Measurements from ENCODE around the gene PEX11B. TPM values are rescaled to one million over a fixed set of nuclear protein-coding genes. Genes with fewer than 3 reads are reported as not detected.

The PEX11B gene
- total and polyA plus RNA-seq, 12 donors: 17.7 to 26.3 (median 23.0) TPM

GRCh38 chr1:145918992-145919939 lies 749 bp upstream of the PEX11B start:
- no peaks in the 10 kb centered on the region for H3K27me3 ChIP-seq
- intact Hi-C loops (cut with DNase I): loop anchor here in 6 of 10 donors (5.0 to 10.0 kb wide), 5 partner anchors 38 to 82 kb away; partner anchors contain the start of genes LIX1L (in 5 of the 6), NUDT17 (in 3 of the 6) and PIAS3 (in 1 of the 6)
- peak overlapping the region; percentile 79 to 95 (median 90) for H3K27ac ChIP-seq
- DNase-seq (peak; percentile 49 to 57), ATAC-seq (peak; percentile 28 to 61 (median 38))
- H3K4me1 ChIP-seq: peaks cover 3 to 34% (median 26%) of the 10 kb centered on the region in 9 donors
- no peaks in the 10 kb centered on the region for H3K9me3 ChIP-seq
- peaks cover 0 to 56% (median 17%) of the 10 kb centered on the region in 9 donors for H3K36me3 ChIP-seq
- H3K4me3 ChIP-seq: peak overlapping the region; percentile 73 to 99 (median 90)
- WGBS, 2 donors: 6 to 7% methylated on average over 33 of the region's 33 CpGs
- no peak for TF ChIP-seq CTCF (IDR thresholded peaks at IDR 0.05)

DNA sequence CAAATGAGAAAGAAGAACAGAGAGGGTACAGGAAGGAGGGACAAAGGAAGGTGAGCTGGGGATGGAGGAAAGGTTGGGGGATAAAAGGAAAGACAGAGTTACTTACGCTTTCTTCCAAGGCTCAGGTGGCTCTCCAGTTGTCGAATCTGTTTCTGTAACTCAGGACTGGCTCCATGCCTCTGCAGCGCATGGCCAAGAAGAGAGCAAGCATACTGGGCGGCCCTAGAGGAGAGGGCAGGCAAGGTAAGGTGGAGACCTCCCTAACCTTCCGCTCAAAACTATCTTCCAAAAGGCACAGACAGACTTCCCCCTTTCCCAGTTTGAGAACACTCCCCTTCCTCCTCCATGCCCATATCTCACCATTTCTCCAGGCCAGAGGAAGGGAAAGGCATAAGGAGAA lies 922 bp downstream of the PEX11B start:
- WGBS, 2 donors: 76 to 78% methylated on average over 5 of the region's 5 CpGs
- no peaks in the 10 kb centered on the region for H3K9me3 ChIP-seq
- intact Hi-C loops (cut with DNase I): loop anchor here in 6 of 10 donors (5.0 to 10.0 kb wide), 5 partner anchors 40 to 80 kb away; partner anchors contain the start of genes LIX1L (in 5 of the 6), NUDT17 (in 3 of the 6) and PIAS3 (in 1 of the 6)
- ATAC-seq (no peak), DNase-seq (no peak)
- peaks cover 0 to 56% (median 10%) of the 10 kb centered on the region in 9 donors for H3K36me3 ChIP-seq
- peaks cover 3 to 34% (median 26%) of the 10 kb centered on the region in 9 donors for H3K4me1 ChIP-seq
- peak overlapping the region; percentile 73 to 99 (median 90) for H3K4me3 ChIP-seq
- no peak for TF ChIP-seq CTCF (IDR thresholded peaks at IDR 0.05)
- peak overlapping the region in 8 of 10 donors; percentile 80 to 95 (median 90) for H3K27ac ChIP-seq
- H3K27me3 ChIP-seq: no peaks in the 10 kb centered on the region

DNA sequence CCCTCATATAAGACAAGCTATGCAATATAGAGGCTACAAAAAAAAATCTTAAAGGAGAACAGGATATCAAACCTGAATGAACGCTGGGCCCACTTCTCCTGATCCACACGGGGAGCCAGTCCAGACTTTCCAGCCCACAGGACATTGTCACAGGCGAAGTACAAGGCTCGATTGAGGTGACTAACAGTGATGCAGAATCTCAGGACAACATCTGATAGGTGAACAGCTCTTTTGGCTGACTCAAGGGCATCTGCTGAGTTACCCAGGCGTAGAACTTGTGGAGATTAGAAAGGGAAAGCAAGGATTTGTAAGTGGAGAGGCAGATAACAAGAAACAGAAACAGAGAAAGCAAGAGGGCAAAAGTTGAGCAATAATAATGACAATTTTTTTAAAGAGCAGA lies 1.8 kb downstream of the PEX11B start:
- peaks cover 0 to 61% (median 8%) of the 10 kb centered on the region in 9 donors for H3K36me3 ChIP-seq

More for the DNA sequence above, 1.8 kb downstream of the PEX11B start:
- 78 to 81% methylated on average over 5 of the region's 5 CpGs for WGBS, 2 donors
- no peak for TF ChIP-seq CTCF (IDR thresholded peaks at IDR 0.05)
- Histone ChIP-seq H3K27ac (peak overlapping the region in 1 of 10 donors; percentile 90), H3K4me1 (peaks cover 3 to 34% (median 26%) of the 10 kb centered on the region in 9 donors), H3K9me3 (no peaks in the 10 kb centered on the region), H3K4me3 (peak overlapping the region in 1 of 10 donors; percentile 98), H3K27me3 (no peaks in the 10 kb centered on the region)
- no peak for DNase-seq
- ATAC-seq: no peak
- intact Hi-C loops (cut with DNase I): loop anchor here in 6 of 10 donors (5.0 to 10.0 kb wide), 5 partner anchors 41 to 79 kb away; partner anchors contain the start of genes LIX1L (in 5 of the 6), NUDT17 (in 3 of the 6) and PIAS3 (in 1 of the 6)

All from heart right ventricle (tissue), 16 donors.